K562 (cell line): ENCODE data around the gene EML3. TPM values are rescaled to one million over a fixed set of nuclear protein-coding genes. Genes with fewer than 3 reads are reported as not detected.
A peak's percentile ranks its signal among the peaks of the same experiment; 100 is the strongest.

ENCODE experiments used
- ARNT ChIP-seq, 2 experiments: fragments of 450-650 bp; IDR thresholded peaks; 2 replicates each; pipeline ENCODE4 v1.6.1; 2016; ENCODE audit warnings: mild to moderate bottlenecking in 1 of 2
- ATF1 ChIP-seq, 2 experiments: fragments of 450-650 bp in 1 of 2; IDR thresholded peaks; 2 replicates each; pipeline ENCODE4 v1.6.1; 2016; ENCODE audit warnings: missing compliant biosample characterization in 1 of 2, missing genetic modification characterization in 1 of 2
- CREB1 ChIP-seq, 2 experiments: sonication (generic) in 1 of 2; formaldehyde crosslinking in 1 of 2; IDR thresholded peaks; 2 replicates each; pipeline versions ENCODE4 v1.6.1 to v1.8.0; 2012 to 2022; ENCODE audit warnings: inconsistent platforms in 1 of 2, mild to moderate bottlenecking in 1 of 2, missing genetic modification reagents in 1 of 2, moderate library complexity in 1 of 2
- HMGN3 ChIP-seq: IDR thresholded peaks from 2 replicates; pipeline ENCODE4 v1.6.1; 2011; ENCODE audit warnings: borderline replicate concordance, low read depth, mild to moderate bottlenecking, mixed read lengths, low read length; ENCODE audit not compliant: insufficient read length; ENCODE audit errors: extremely low read depth
- NFXL1 ChIP-seq: fragments of 450-650 bp; formaldehyde crosslinking; IDR thresholded peaks from 2 replicates; pipeline ENCODE4 v1.4.0; 2021; ENCODE audit warnings: mild to moderate bottlenecking
- NONO ChIP-seq, 2 experiments: fragments of 200-400 bp in 1 of 2; fragments of 450-650 bp in 1 of 2; formaldehyde crosslinking in 1 of 2; IDR thresholded peaks; 2 replicates each; pipeline ENCODE4 v1.6.1; 2017; ENCODE audit warnings: low read depth in 2 of 2, mild to moderate bottlenecking in 2 of 2, moderate library complexity in 2 of 2, low read length in 1 of 2
- RAD51 ChIP-seq: fragments of 450-650 bp; IDR thresholded peaks from 2 replicates; pipeline ENCODE4 v1.7.1; 2016; ENCODE audit warnings: low read depth, mild to moderate bottlenecking, borderline replicate concordance
- TAF9B ChIP-seq: fragments of 450-650 bp; IDR thresholded peaks from 2 replicates; pipeline ENCODE4 v1.6.1; 2018; ENCODE audit warnings: mild to moderate bottlenecking; ENCODE audit not compliant: partially characterized antibody
- TARDBP ChIP-seq: fragments of 450-650 bp; IDR thresholded peaks from 2 replicates; pipeline ENCODE4 v1.6.1; 2016
- TEAD4 ChIP-seq, 2 experiments: sonication (generic) in 1 of 2; formaldehyde crosslinking in 1 of 2; IDR thresholded peaks; 2 replicates each; pipeline versions ENCODE4 v1.6.1 to v1.8.0; 2012 to 2022; ENCODE audit warnings: borderline replicate concordance in 1 of 2, inconsistent platforms in 1 of 2, low read length in 1 of 2, mild to moderate bottlenecking in 1 of 2, missing genetic modification reagents in 1 of 2
- ZBTB17 ChIP-seq: fragments of 450-650 bp; formaldehyde crosslinking; IDR thresholded peaks from 2 replicates; pipeline ENCODE4 v1.4.0; 2020; ENCODE audit warnings: mild to moderate bottlenecking
- ZSCAN29 ChIP-seq: fragments of 450-650 bp; IDR thresholded peaks from 2 replicates; pipeline ENCODE4 v1.6.1; 2017
- polyA plus RNA-seq, 8 experiments: library from polyadenylated mRNA; depleted of rRNA in 4 of 8; stranded (reverse) in 5 of 8; unstranded in 3 of 8; fragments of >200 nt; fragmentation: Nextera tagmentation in 2 of 8; fragmentation: Illumina TruSeq in 1 of 8; extraction: Ambion mirVana in 2 of 8; extraction: Trizol in 1 of 8; gene quantifications; 2 replicates each; pipeline versions ENCODE4 v1.2.1 to v1.2.3, GENCODE V29; 2011 to 2014; ENCODE audit warnings: inconsistent platforms in 1 of 8, missing spikeins in 1 of 8
- total RNA-seq, 7 experiments: library from RNA; depleted of rRNA in 6 of 7; stranded (reverse); fragments of >200 nt in 6 of 7; fragmentation: Illumina TruSeq in 2 of 7; extraction: Trizol in 2 of 7; gene quantifications; 2 replicates each; pipeline versions ENCODE4 v1.2.1 to v1.2.3, GENCODE V29; 2011 to 2021; ENCODE audit warnings: low replicate concordance in 1 of 7
- TF ChIP-seq, protein P1 (sequence below): fragments of 450-650 bp; IDR thresholded peaks from 2 replicates; pipeline ENCODE4 v1.6.1; 2016; ENCODE audit warnings: antibody characterized with exemption
- TF ChIP-seq, protein P2 (sequence below), 2 experiments: fragments of 450-650 bp in 1 of 2; sonication (generic) in 1 of 2; formaldehyde crosslinking in 1 of 2; IDR thresholded peaks; 2 replicates each; pipeline versions ENCODE4 v1.7.1 to v1.9.0; 2016 to 2022; ENCODE audit warnings: inconsistent platforms in 1 of 2, mild to moderate bottlenecking in 1 of 2, missing genetic modification reagents in 1 of 2

EML3 gene
- total and polyA plus RNA-seq, 9 of the 15 experiments (the other 6 are each of a cell fraction or from before 2014, with no cell fraction given): 0.32 to 90.5 (median 26.4) TPM

DNA sequence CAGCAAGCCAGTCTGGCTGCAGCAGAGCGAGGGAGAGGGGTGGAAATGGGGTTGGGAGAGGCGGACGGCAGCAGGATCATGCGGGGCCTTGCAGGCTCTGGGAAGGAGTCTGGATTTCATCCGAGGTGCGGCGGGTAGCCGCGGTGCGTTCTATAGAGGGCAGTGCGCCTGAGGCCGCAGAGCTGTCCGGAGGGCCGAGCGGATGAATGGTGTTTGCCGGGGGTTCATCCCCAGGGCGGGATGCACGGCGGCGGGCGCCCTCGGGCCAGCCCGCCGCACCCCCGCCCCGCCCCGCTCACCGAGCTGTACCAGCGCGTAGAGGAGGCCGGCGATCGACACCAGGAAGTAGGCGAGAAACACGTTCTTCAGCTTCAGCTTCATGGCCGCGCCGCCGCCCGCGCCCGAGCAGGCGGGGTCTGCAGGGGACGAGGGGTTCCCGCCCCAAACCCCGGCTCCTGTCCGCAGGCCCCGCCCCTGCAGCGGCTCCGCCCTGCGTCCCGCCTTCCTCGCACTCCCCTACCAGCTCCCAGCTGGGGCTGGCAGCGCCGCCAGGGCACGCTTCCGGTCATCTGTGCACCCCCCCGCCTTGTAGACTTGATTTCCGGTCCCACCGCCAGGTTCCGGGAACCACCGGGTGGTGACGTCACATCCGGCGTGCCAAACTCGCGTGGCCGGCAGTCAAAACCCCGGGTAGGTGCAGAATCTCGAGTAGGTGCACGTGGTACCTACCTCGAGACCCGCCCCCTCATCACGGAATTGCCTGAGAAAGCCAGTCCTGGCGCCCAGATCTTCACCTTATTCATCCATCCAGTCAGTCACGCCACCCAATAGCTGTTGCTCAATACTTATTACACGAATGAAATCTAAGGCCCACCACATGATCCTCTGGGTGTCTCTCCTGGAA is 9.2 kb upstream of the EML3 start, which contains the start of gene B3GAT3 (continued):
- TF ChIP-seq NFXL1 (no peak), ARNT (IDR thresholded peaks at IDR 0.05) (peak in 1 of 2 experiments; percentile 74; a peak in 1 of 4 replicates), TAF9B (peak; percentile 85), CREB1 (IDR thresholded peaks at IDR 0.05) (peak; percentile 91), CREB1 (CRISPR knock-in tag; IDR thresholded peaks at IDR 0.05) (peak; percentile 96), TARDBP (peak; percentile 53; the same call in 1 of the 2 replicates), NONO (IDR thresholded peaks at IDR 0.05; ENCODE audit: low read depth in 2 of 2, low read length in 1 of 2) (no peak), ATF1 (CRISPR knock-in tag; IDR thresholded peaks at IDR 0.05) (peak; percentile 67), ATF1 (tag; IDR thresholded peaks at IDR 0.05) (peak; percentile 99), ZBTB17 (peak; percentile 76), RAD51 (peak; percentile 75), HMGN3 (peak; percentile 90), ZSCAN29 (no peak), TEAD4 (IDR thresholded peaks at IDR 0.05; ENCODE audit: low read length) (peak; percentile 41; the same call in 1 of the 2 replicates), TEAD4 (CRISPR knock-in tag; IDR thresholded peaks at IDR 0.05; ENCODE audit: borderline replicate concordance) (no peak)
- TF ChIP-seq, protein P1, sequence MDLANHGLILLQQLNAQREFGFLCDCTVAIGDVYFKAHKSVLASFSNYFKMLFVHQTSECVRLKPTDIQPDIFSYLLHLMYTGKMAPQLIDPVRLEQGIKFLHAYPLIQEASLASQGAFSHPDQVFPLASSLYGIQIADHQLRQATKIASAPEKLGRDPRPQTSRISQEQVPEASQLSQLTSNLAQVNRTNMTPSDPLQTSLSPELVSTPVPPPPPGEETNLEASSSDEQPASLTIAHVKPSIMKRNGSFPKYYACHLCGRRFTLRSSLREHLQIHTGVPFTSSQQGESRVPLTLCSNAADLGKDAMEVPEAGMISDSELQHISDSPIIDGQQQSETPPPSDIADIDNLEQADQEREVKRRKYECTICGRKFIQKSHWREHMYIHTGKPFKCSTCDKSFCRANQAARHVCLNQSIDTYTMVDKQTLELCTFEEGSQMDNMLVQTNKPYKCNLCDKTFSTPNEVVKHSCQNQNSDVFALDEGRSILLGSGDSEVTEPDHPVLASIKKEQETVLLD: 0 out of 2 replicates have a peak, but pooled peaks have one; percentile 64
- TF ChIP-seq, protein P2, sequence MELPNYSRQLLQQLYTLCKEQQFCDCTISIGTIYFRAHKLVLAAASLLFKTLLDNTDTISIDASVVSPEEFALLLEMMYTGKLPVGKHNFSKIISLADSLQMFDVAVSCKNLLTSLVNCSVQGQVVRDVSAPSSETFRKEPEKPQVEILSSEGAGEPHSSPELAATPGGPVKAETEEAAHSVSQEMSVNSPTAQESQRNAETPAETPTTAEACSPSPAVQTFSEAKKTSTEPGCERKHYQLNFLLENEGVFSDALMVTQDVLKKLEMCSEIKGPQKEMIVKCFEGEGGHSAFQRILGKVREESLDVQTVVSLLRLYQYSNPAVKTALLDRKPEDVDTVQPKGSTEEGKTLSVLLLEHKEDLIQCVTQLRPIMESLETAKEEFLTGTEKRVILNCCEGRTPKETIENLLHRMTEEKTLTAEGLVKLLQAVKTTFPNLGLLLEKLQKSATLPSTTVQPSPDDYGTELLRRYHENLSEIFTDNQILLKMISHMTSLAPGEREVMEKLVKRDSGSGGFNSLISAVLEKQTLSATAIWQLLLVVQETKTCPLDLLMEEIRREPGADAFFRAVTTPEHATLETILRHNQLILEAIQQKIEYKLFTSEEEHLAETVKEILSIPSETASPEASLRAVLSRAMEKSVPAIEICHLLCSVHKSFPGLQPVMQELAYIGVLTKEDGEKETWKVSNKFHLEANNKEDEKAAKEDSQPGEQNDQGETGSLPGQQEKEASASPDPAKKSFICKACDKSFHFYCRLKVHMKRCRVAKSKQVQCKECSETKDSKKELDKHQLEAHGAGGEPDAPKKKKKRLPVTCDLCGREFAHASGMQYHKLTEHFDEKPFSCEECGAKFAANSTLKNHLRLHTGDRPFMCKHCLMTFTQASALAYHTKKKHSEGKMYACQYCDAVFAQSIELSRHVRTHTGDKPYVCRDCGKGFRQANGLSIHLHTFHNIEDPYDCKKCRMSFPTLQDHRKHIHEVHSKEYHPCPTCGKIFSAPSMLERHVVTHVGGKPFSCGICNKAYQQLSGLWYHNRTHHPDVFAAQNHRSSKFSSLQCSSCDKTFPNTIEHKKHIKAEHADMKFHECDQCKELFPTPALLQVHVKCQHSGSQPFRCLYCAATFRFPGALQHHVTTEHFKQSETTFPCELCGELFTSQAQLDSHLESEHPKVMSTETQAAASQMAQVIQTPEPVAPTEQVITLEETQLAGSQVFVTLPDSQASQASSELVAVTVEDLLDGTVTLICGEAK (IDR thresholded peaks at IDR 0.05): peak; percentile 98
- TF ChIP-seq, protein P2 (CRISPR knock-in tag; IDR thresholded peaks at IDR 0.05): no peak
